ENCODE results near the gene C9orf50. TPM values are rescaled to one million over a fixed set of nuclear protein-coding genes. Genes with fewer than 3 reads are reported as not detected.

The C9orf50 gene
- total and polyA plus RNA-seq, 11 donors = not detected

GRCh38 chr9:129602598-129603415 is 18.1 kb downstream of the C9orf50 start:
- H3K4me3 ChIP-seq = no peak overlapping the region
- intact Hi-C loops (cut with DNase I) = loop anchor here in 4 of 10 donors (5.0 to 10.0 kb wide), 4 partner anchors 188 to 276 kb away; no protein-coding TSS in a partner anchor
- H3K27me3 ChIP-seq = peaks cover 0 to 14% (median 0%) of the 10 kb centered on the region in 9 donors
- 21 to 64% (median 61%) methylated on average over 4 to 10 of the region's 10 CpGs for WGBS, 4 donors
- ATAC-seq (no peak), DNase-seq (no peak)
- no peaks in the 10 kb centered on the region for H3K36me3 ChIP-seq
- peak overlapping the region in 1 of 12 donors; percentile 17 for H3K27ac ChIP-seq
- H3K4me1 ChIP-seq = peaks cover 0 to 27% (median 16%) of the 10 kb centered on the region in 12 donors
- no peak for TF ChIP-seq POLR2A (IDR thresholded peaks at IDR 0.05)
- TF ChIP-seq CTCF (IDR thresholded peaks at IDR 0.05) = no peak
- no peaks in the 10 kb centered on the region for H3K9me3 ChIP-seq

- Histone ChIP-seq H3K27me3 (peaks cover 0 to 21% (median 0%) of the 10 kb centered on the region in 9 donors), H3K4me3 (no peak overlapping the region), H3K4me1 (peaks cover 0 to 28% (median 20%) of the 10 kb centered on the region in 12 donors), H3K27ac (no peak overlapping the region), H3K9me3 (no peaks in the 10 kb centered on the region), H3K36me3 (no peaks in the 10 kb centered on the region)
- 79 to 90% (median 84%) methylated on average over 9 of the region's 9 CpGs for WGBS, 4 donors
- no peak for ATAC-seq
- intact Hi-C loops (cut with DNase I) = loop anchor here in 4 of 10 donors (5.0 to 10.0 kb wide), 4 partner anchors 186 to 274 kb away; no protein-coding TSS in a partner anchor
- TF ChIP-seq POLR2A (IDR thresholded peaks at IDR 0.05) (no peak), CTCF (IDR thresholded peaks at IDR 0.05) (no peak)
- no peak for DNase-seq
These were observed 19.7 kb downstream of the C9orf50 start for GRCh38 chr9:129601082-129601674.

GRCh38 chr9:129598089-129598596 is 22.8 kb downstream of the C9orf50 start:
- ATAC-seq (no peak), DNase-seq (no peak)
- Histone ChIP-seq H3K27me3 (peaks cover 0 to 21% (median 0%) of the 10 kb centered on the region in 9 donors), H3K27ac (peak overlapping the region in 10 of 12 donors; percentile 77 to 93 (median 87)), H3K36me3 (no peaks in the 10 kb centered on the region), H3K4me3 (peak overlapping the region in 8 of 12 donors; percentile 30 to 62 (median 54)), H3K9me3 (no peaks in the 10 kb centered on the region), H3K4me1 (peaks cover 0 to 40% (median 20%) of the 10 kb centered on the region in 12 donors)
- WGBS, 4 donors = 72 to 78% (median 73%) methylated on average over 12 to 14 of the region's 14 CpGs
- intact Hi-C loops (cut with DNase I) = loop anchor here in 2 of 10 donors (5.0 to 10.0 kb wide), 2 partner anchors 101 to 273 kb away; no protein-coding TSS in a partner anchor
- TF ChIP-seq CTCF (IDR thresholded peaks at IDR 0.05) (no peak), POLR2A (IDR thresholded peaks at IDR 0.05) (no peak)

All from heart left ventricle (tissue), 16 donors.